Psoas muscle (tissue), 8 donors: Measurements from ENCODE around the gene DNAI1. TPM values are rescaled to one million over a fixed set of nuclear protein-coding genes. Genes with fewer than 3 reads are reported as not detected.

Source experiments
- ATAC-seq, 4 donors: fragments of 200-7000 bp; cut with Tn5 transposase; one replicate each; pipeline ENCODE4 v1.9.1; 2020; ENCODE audit warnings: moderate library complexity in 3 of 4, mild to moderate bottlenecking in 2 of 4
- DNase-seq, 2 donors: peaks; one replicate each; pipeline ENCODE4 v3.0.0-alpha.2; 2020
- H3K27ac ChIP-seq: fragments of 200-600 bp; one replicate; pipeline ENCODE4 v1.8.0; 2022
- H3K27me3 ChIP-seq, 3 donors: fragments of 200-600 bp in 1 of 3; one replicate each; pipeline versions ENCODE4 v1.6.1 to v1.8.0; 2013 to 2022; ENCODE audit warnings: low read length in 2 of 3, mild to moderate bottlenecking in 2 of 3, moderate library complexity in 1 of 3; ENCODE audit not compliant: insufficient read depth in 3 of 3
- H3K36me3 ChIP-seq, 2 donors: fragments of 200-600 bp in 1 of 2; one replicate each; pipeline versions ENCODE4 v1.6.1 to v1.8.0; 2013 to 2022; ENCODE audit warnings: low read depth in 1 of 2, mild to moderate bottlenecking in 1 of 2, moderate library complexity in 1 of 2; ENCODE audit not compliant: insufficient read depth in 1 of 2
- H3K4me1 ChIP-seq: fragments of 200-600 bp; one replicate; pipeline ENCODE4 v1.8.0; 2022
- H3K4me3 ChIP-seq: fragments of 200-600 bp; one replicate; pipeline ENCODE4 v1.8.0; 2022; ENCODE audit warnings: mild to moderate bottlenecking
- H3K9me3 ChIP-seq: fragments of 200-600 bp; one replicate; pipeline ENCODE4 v1.8.0; 2022
- CTCF ChIP-seq: fragments of 200-600 bp; IDR thresholded peaks from one replicate; pipeline ENCODE4 v1.8.0; 2022; ENCODE audit warnings: antibody characterized with exemption
- WGBS, 3 donors: extraction: QIAGEN DNeasy Blood & Tissue Kit; methylation state at CpG; one replicate each; pipeline versions ENCODE4 v1.1.6 to v1.1.7; 2013; 5-methylcytosine and 5-hydroxymethylcytosine counted together
- intact Hi-C, 2 donors: fragments of 100-400 bp; cut with DNase I; formaldehyde crosslinking; loops; one replicate each; pipeline versions ENCODE4 v1.11.0 to v1.14.2; 2022
- polyA plus RNA-seq, 3 donors: library from polyadenylated mRNA; stranded (reverse); fragments of 200-250 nt; gene quantifications; one replicate each; pipeline ENCODE4 v1.2.3, GENCODE V29; 2013
- total RNA-seq, 4 donors: library from RNA; stranded (reverse); fragmentation: NEBNext Ultra II Directional in 2 of 4; extraction: Animal tissue kit (Norgen Biotek cat#: 25700) in 2 of 4; gene quantifications; one replicate each; pipeline versions ENCODE4 v1.2.1 to v1.2.4, GENCODE V29; 2021 to 2023
- donor health status: healthy with polysubstance abuse.
- donor health status: DM: no; HTN: no; CAD: no; lungs with moderate emphysema.
- donor health status: Bipolar disorder and iron deficiency.
- donor health status: healthy.
- donor health status: DM: yes; HTN: yes; CAD: no.
- donor health status: DM: no; HTN: no; CAD: no.
- donor health status: DM: no; HTN: no; CAD: no.
- donor health status: DM: yes; HTN: yes; CAD: no.

The DNAI1 gene
- total and polyA plus RNA-seq, 7 donors = 0.04 to 0.70 (median 0.27) TPM; not detected in 3

DNA sequence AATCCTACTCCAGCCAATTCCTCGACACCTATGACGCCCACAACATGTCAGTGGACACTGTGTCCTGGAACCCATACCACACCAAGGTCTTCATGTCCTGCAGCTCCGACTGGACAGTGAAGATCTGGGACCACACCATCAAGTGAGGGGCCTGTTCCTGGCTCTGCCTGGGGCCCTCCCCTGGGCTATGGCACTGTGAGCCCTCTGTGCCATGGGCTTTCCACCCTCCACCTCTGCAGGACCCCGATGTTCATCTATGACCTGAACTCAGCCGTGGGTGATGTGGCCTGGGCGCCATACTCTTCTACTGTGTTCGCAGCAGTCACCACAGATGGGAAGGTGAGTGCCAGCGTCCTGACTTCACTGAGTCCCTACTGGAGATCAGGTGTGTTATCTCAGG lies 55.8 kb downstream of the DNAI1 start:
- no peaks in the 10 kb centered on the region for H3K9me3 ChIP-seq
- DNase-seq (no peak), ATAC-seq (no peak)
- no peak overlapping the region for H3K27ac ChIP-seq
- H3K4me1 ChIP-seq = no peaks in the 10 kb centered on the region
- no peaks in the 10 kb centered on the region for H3K36me3 ChIP-seq
- 91 to 99% (median 96%) methylated on average over 8 of the region's 8 CpGs for WGBS, 3 donors
- intact Hi-C loops = no loop called here
- H3K4me3 ChIP-seq = no peak overlapping the region
- TF ChIP-seq CTCF = no peak
- H3K27me3 ChIP-seq = no peaks in the 10 kb centered on the region

GRCh38 chr9:34514816-34515215 lies 56.2 kb downstream of the DNAI1 start:
- intact Hi-C loops = no loop called here
- ATAC-seq (no peak), DNase-seq (no peak)
- Histone ChIP-seq H3K27me3 (no peaks in the 10 kb centered on the region), H3K9me3 (no peaks in the 10 kb centered on the region), H3K27ac (no peak overlapping the region), H3K4me1 (no peaks in the 10 kb centered on the region), H3K36me3 (no peaks in the 10 kb centered on the region), H3K4me3 (no peak overlapping the region)
- no peak for TF ChIP-seq CTCF
- 87 to 98% (median 93%) methylated on average over 3 of the region's 3 CpGs for WGBS, 3 donors

DNA sequence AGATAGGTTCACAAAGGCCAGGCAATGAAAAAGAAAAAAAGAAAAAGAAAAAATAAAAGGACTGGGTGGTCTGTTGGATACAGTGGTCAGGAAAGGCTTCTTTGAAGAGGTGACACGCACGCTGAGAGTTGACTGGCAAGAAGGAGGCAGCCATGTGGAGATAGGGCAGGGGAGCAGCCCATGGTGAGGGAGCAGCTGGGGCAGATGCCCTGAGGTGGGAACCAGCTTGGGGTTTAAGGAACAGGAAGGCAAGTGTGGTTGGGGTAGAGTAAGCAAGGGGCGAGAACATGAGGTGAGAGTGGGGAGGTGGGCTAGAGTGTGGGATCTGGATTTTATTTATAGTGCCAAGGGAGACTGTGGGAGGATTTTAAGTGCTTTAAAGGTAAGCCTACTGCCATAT lies 57.4 kb downstream of the DNAI1 start:
- TF ChIP-seq CTCF = no peak
- Histone ChIP-seq H3K9me3 (no peaks in the 10 kb centered on the region), H3K4me3 (no peak overlapping the region), H3K4me1 (no peaks in the 10 kb centered on the region), H3K36me3 (no peaks in the 10 kb centered on the region), H3K27ac (no peak overlapping the region), H3K27me3 (no peaks in the 10 kb centered on the region)
- DNase-seq = no peak
- ATAC-seq = no peak
- WGBS, 3 donors = 95 to 96% (median 96%) methylated on average over 3 of the region's 3 CpGs
- intact Hi-C loops = no loop called here

DNA sequence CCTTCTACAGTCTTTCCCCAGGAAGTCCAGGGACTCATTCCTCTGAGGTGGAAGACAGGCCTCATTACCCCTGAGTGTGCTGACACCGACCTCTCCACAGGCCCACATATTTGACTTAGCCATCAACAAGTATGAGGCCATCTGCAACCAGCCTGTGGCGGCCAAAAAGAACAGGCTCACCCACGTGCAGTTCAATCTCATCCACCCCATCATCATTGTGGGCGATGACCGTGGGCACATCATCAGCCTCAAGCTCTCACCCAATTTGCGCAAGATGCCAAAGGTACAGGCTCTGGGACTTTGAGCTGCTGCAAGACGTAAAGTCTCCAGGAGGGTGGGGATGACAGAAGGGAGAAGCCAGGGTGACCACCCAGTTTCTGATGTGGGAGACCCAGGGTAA lies 58.6 kb downstream of the DNAI1 start:
- Histone ChIP-seq H3K36me3 (no peaks in the 10 kb centered on the region), H3K27ac (no peak overlapping the region), H3K27me3 (no peaks in the 10 kb centered on the region), H3K9me3 (no peaks in the 10 kb centered on the region), H3K4me1 (no peaks in the 10 kb centered on the region), H3K4me3 (no peak overlapping the region)
- TF ChIP-seq CTCF = no peak
- 90 to 91% (median 90%) methylated on average over 7 of the region's 7 CpGs for WGBS, 3 donors
- DNase-seq (no peak), ATAC-seq (no peak)
- intact Hi-C loops = no loop called here

DNA sequence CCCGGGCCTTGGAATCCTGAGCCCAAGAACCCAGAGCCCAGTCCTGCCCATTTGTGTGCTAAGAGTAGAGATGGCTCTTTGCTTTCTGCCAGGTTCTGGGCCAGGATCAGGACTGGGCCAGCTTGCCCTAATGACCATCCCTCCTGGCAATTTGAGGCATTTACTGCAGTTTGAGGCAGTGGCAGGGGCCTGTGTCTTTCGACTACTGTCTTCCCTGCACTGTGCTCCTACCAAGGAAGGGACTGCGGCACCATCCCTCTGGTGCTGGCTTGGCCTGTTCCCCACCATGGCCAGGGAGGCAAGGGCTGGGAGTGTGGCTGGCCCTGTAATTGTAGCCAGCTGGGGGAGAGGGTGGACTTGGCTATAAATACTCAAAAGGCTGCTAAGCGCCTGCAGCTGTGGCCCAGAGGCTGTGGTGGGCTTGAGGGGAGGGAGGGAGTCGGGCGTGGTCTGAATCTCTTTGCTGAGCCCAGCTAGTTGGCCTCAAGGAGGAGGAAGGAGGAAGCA lies 59.6 kb downstream of the DNAI1 start:
- ATAC-seq (no peak), DNase-seq (no peak)
- intact Hi-C loops = no loop called here
- Histone ChIP-seq H3K27ac (no peak overlapping the region), H3K4me3 (no peak overlapping the region), H3K4me1 (peaks cover under 1% of the 10 kb centered on the region), H3K9me3 (no peaks in the 10 kb centered on the region), H3K27me3 (no peaks in the 10 kb centered on the region), H3K36me3 (no peaks in the 10 kb centered on the region)
- no peak for TF ChIP-seq CTCF
- 55 to 72% (median 64%) methylated on average over 6 of the region's 6 CpGs for WGBS, 3 donors
